Mesenchymal stem cell (in vitro differentiated cells and primary cell): ENCODE results near the gene SAP130.

Experiments
- DNase-seq: peaks from one replicate; pipeline ENCODE4 v3.0.0-alpha.2; 2013
- H2AFZ ChIP-seq: one replicate; pipeline ENCODE4 v1.6.1; 2013; ENCODE audit warnings: low read depth, mild to moderate bottlenecking, control low read depth, inconsistent platforms, low read length, moderate library complexity
- H2AK5ac ChIP-seq: 2 replicates; pipeline ENCODE4 v1.6.1; 2013; ENCODE audit warnings: low read length, moderate library complexity, mild to moderate bottlenecking, inconsistent platforms; ENCODE audit not compliant: severe bottlenecking
- H2BK120ac ChIP-seq: one replicate; pipeline ENCODE4 v1.6.1; 2013; ENCODE audit warnings: low read depth, mild to moderate bottlenecking, inconsistent platforms, low read length, moderate library complexity
- H2BK12ac ChIP-seq, 2 experiments: one replicate each; pipeline ENCODE4 v1.6.1; 2013; ENCODE audit warnings: inconsistent platforms in 2 of 2, low read length in 2 of 2, mild to moderate bottlenecking in 2 of 2, moderate library complexity in 2 of 2, control low read depth in 1 of 2
- H2BK15ac ChIP-seq: one replicate; pipeline ENCODE4 v1.6.1; 2013; ENCODE audit warnings: mild to moderate bottlenecking, low read depth, inconsistent platforms; ENCODE audit not compliant: poor library complexity, severe bottlenecking
- H2BK5ac ChIP-seq: 2 replicates; pipeline ENCODE4 v1.6.1; 2013; ENCODE audit warnings: low read depth, mild to moderate bottlenecking, low read length, control low read depth, inconsistent platforms; ENCODE audit not compliant: poor library complexity, severe bottlenecking
- H3K14ac ChIP-seq, 2 experiments: one replicate each; pipeline ENCODE4 v1.6.1; 2013; ENCODE audit warnings: inconsistent platforms in 2 of 2, low read length in 2 of 2, control low read depth in 1 of 2, mild to moderate bottlenecking in 1 of 2, moderate library complexity in 1 of 2
- H3K18ac ChIP-seq, 2 experiments: one replicate each; pipeline ENCODE4 v1.6.1; 2013; ENCODE audit warnings: inconsistent platforms in 2 of 2, low read length in 2 of 2, control low read depth in 1 of 2, low read depth in 1 of 2, mild to moderate bottlenecking in 1 of 2
- H3K23ac ChIP-seq, 2 experiments: one replicate each; pipeline ENCODE4 v1.6.1; 2013; ENCODE audit warnings: inconsistent platforms in 2 of 2, low read length in 2 of 2, mild to moderate bottlenecking in 2 of 2, moderate library complexity in 2 of 2, control low read depth in 1 of 2
- H3K27ac ChIP-seq: 2 replicates; pipeline ENCODE4 v1.5.1; 2013; ENCODE audit warnings: mild to moderate bottlenecking, moderate library complexity, low read length, control low read depth, inconsistent platforms; ENCODE audit not compliant: poor library complexity, severe bottlenecking
- H3K27me3 ChIP-seq, 2 experiments: 2 replicates each; pipeline versions ENCODE4 v1.6.1 to v1.7.0; 2013; ENCODE audit warnings: low read length in 2 of 2, mild to moderate bottlenecking in 2 of 2, moderate library complexity in 2 of 2, control low read depth in 1 of 2, inconsistent platforms in 1 of 2; ENCODE audit not compliant: control insufficient read depth in 1 of 2, insufficient read depth in 1 of 2
- H3K36me3 ChIP-seq, 2 experiments: 2 replicates each; pipeline versions ENCODE4 v1.6.1 to v1.7.0; 2013; ENCODE audit warnings: low read length in 2 of 2, control low read depth in 1 of 2, inconsistent platforms in 1 of 2, low read depth in 1 of 2, mild to moderate bottlenecking in 1 of 2; ENCODE audit not compliant: insufficient read depth in 2 of 2, control insufficient read depth in 1 of 2
- H3K4ac ChIP-seq, 2 experiments: one replicate each; pipeline ENCODE4 v1.6.1; 2013; ENCODE audit warnings: inconsistent platforms in 2 of 2, low read length in 2 of 2, mild to moderate bottlenecking in 2 of 2, moderate library complexity in 2 of 2, control low read depth in 1 of 2, low read depth in 1 of 2
- H3K4me1 ChIP-seq: 2 replicates; pipeline ENCODE4 v1.6.1; 2013; ENCODE audit warnings: low read depth, low read length, control low read depth; ENCODE audit not compliant: control insufficient read depth, insufficient read depth
- H3K4me2 ChIP-seq: 2 replicates; pipeline ENCODE4 v1.6.1; 2013; ENCODE audit warnings: low read length, mild to moderate bottlenecking, inconsistent platforms; ENCODE audit not compliant: poor library complexity, severe bottlenecking
- H3K4me3 ChIP-seq, 2 experiments: 2 replicates each; pipeline versions ENCODE4 v1.5.1 to v1.7.0; 2013; ENCODE audit warnings: low read length in 2 of 2, mild to moderate bottlenecking in 2 of 2, control low read depth in 1 of 2, low read depth in 1 of 2; ENCODE audit not compliant: insufficient read depth in 1 of 2
- H3K79me1 ChIP-seq: replicated peaks from 2 replicates; pipeline ENCODE4 v1.6.1; 2013; ENCODE audit warnings: mild to moderate bottlenecking, control low read depth, low read length, inconsistent platforms; ENCODE audit not compliant: poor library complexity, severe bottlenecking
- H3K9ac ChIP-seq: 2 replicates; pipeline ENCODE4 v1.7.0; 2013; ENCODE audit warnings: mild to moderate bottlenecking, low read length, moderate library complexity
- H3K9me3 ChIP-seq: 2 replicates; pipeline ENCODE4 v1.7.0; 2013; ENCODE audit warnings: mild to moderate bottlenecking, low read length; ENCODE audit not compliant: control insufficient read depth
- H4K8ac ChIP-seq: one replicate; pipeline ENCODE4 v1.6.1; 2013; ENCODE audit warnings: inconsistent platforms, mild to moderate bottlenecking, low read length, moderate library complexity
- H4K91ac ChIP-seq: one replicate; pipeline ENCODE4 v1.6.1; 2013; ENCODE audit warnings: mild to moderate bottlenecking, low read length, inconsistent platforms
- WGBS: methylation state at CpG from one replicate; pipeline ENCODE4 v1.1.7; 2013; ENCODE audit warnings: mixed read lengths; 5-methylcytosine and 5-hydroxymethylcytosine counted together

SAP130 gene

DNA sequence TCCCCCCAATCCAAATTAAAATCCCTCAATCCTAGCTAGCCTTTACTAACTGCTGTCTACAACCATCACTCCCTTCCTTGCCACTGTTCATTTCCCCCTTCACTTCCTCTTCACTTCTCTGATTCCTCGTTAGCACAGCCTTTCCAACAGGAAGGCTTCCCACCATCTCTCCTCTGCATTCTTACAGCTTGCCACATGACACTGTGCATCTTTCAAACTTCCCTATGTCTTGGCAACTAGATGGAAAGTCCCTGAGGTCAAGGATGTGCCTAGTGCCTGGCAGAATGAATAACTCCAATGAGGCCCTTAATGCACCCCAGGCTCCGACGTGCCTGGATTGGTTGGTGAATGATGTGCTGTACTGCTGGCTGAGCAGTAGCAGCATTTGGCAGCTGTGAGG is 15.2 kb downstream of the SAP130 start:
- H4K8ac ChIP-seq = no peak overlapping the region
- no peaks in the 10 kb centered on the region for H3K9me3 ChIP-seq
- no peak overlapping the region for H4K91ac ChIP-seq
- H3K4ac ChIP-seq = no peak overlapping the region
- no peak overlapping the region for H2BK5ac ChIP-seq
- no peak overlapping the region for H3K9ac ChIP-seq
- H3K27me3 ChIP-seq = no peaks in the 10 kb centered on the region
- H2AK5ac ChIP-seq = no peak overlapping the region
- H3K4me2 ChIP-seq = no peak overlapping the region
- no peak overlapping the region for H2BK120ac ChIP-seq
- no peak overlapping the region for H2BK12ac ChIP-seq
- no peak overlapping the region for H3K18ac ChIP-seq
- H3K4me1 ChIP-seq = no peaks in the 10 kb centered on the region
- H2AFZ ChIP-seq = no peak overlapping the region
- 93% methylated on average over 3 of the region's 3 CpGs for WGBS
- H3K27ac ChIP-seq = no peak overlapping the region
- no peak overlapping the region for H3K14ac ChIP-seq
- H3K36me3 ChIP-seq = peaks cover 70 to 100% of the 10 kb centered on the region in 2 experiments
- H2BK15ac ChIP-seq = no peak overlapping the region
- peaks cover 29% of the 10 kb centered on the region for H3K79me1 ChIP-seq
- DNase-seq = no peak
- no peak overlapping the region for H3K23ac ChIP-seq
- no peak overlapping the region for H3K4me3 ChIP-seq

DNA sequence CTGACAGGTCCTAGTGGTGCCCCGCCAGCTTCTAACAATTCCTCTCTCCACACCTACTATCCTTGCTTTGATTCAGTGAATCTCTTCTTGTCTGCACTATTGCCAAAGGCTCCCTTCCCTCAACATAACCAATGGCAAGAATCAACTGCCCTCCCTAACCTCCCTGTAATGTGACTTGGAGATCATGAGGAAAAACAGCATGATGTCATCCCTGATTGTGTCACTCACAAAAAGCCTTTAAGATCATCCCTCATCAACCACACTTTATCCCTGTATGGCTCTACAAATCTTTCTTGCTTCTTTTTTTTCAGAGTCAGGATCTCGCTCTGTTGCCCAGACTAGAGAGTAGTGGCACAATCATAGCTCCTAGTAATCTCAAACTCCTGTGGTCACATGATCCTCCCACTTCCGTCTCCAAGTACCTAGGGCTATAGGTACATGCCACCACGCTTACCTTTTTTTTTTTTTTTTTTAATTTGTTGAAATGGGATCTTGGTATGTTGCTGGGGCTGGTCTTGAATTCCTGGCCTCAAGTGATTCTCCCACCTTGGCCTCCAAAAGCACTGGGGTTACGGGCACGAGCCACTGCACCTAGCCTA is 19.7 kb downstream of the SAP130 start:
- no peak overlapping the region for H2BK12ac ChIP-seq
- peaks cover 13% of the 10 kb centered on the region for H3K79me1 ChIP-seq
- H3K9me3 ChIP-seq = no peaks in the 10 kb centered on the region
- no peak overlapping the region for H3K4ac ChIP-seq
- no peak overlapping the region for H4K8ac ChIP-seq
- H3K18ac ChIP-seq = no peak overlapping the region
- H3K4me3 ChIP-seq = no peak overlapping the region
- H3K4me2 ChIP-seq = no peak overlapping the region
- no peak overlapping the region for H4K91ac ChIP-seq
- H3K14ac ChIP-seq = no peak overlapping the region
- H2BK15ac ChIP-seq = no peak overlapping the region
- H3K4me1 ChIP-seq = no peaks in the 10 kb centered on the region
- H3K23ac ChIP-seq = no peak overlapping the region
- no peak overlapping the region for H2BK120ac ChIP-seq
- 96% methylated on average over 4 of the region's 6 CpGs for WGBS
- H3K9ac ChIP-seq = no peak overlapping the region
- no peaks in the 10 kb centered on the region for H3K27me3 ChIP-seq
- H3K36me3 ChIP-seq = peaks cover 49 to 99% of the 10 kb centered on the region in 2 experiments
- no peak overlapping the region for H3K27ac ChIP-seq
- DNase-seq = peak; percentile 7
- no peak overlapping the region for H2AK5ac ChIP-seq
- no peak overlapping the region for H2AFZ ChIP-seq
- H2BK5ac ChIP-seq = no peak overlapping the region

DNA sequence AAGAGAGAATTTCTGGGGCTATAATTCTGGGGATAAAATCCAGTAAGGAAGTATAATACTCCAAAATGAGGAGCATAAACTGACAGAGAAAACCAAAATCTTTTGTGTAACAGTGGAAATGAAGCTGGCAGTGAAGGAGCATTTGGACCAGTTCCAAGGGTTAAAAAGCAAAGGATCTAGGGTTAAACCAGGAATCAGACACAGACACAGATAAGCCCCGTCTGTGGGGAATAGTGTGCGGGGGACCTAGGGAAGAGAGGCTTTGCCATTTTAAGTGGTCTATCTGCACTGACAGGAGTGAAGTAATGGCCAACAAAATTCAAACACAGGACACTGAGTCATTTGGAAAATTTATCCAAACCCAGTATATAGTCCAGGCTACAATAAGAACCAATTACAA is 23.4 kb downstream of the SAP130 start:
- no peaks in the 10 kb centered on the region for H3K27me3 ChIP-seq
- 80% methylated on average over 1 of the region's 2 CpGs for WGBS
- H4K91ac ChIP-seq = no peak overlapping the region
- H2AFZ ChIP-seq = no peak overlapping the region
- H3K4ac ChIP-seq = no peak overlapping the region
- H3K18ac ChIP-seq = no peak overlapping the region
- H3K79me1 ChIP-seq = peaks cover 15% of the 10 kb centered on the region
- H3K9ac ChIP-seq = no peak overlapping the region
- H3K27ac ChIP-seq = no peak overlapping the region
- H2BK120ac ChIP-seq = no peak overlapping the region
- H3K4me3 ChIP-seq = no peak overlapping the region
- H3K9me3 ChIP-seq = no peaks in the 10 kb centered on the region
- H3K4me1 ChIP-seq = no peaks in the 10 kb centered on the region
- H4K8ac ChIP-seq = no peak overlapping the region
- H2AK5ac ChIP-seq = no peak overlapping the region
- H2BK12ac ChIP-seq = no peak overlapping the region
- H2BK15ac ChIP-seq = no peak overlapping the region
- H3K14ac ChIP-seq = no peak overlapping the region
- no peak overlapping the region for H2BK5ac ChIP-seq
- DNase-seq = no peak
- H3K4me2 ChIP-seq = no peak overlapping the region
- H3K23ac ChIP-seq = no peak overlapping the region
- H3K36me3 ChIP-seq = peaks cover 44 to 97% of the 10 kb centered on the region in 2 experiments

DNA sequence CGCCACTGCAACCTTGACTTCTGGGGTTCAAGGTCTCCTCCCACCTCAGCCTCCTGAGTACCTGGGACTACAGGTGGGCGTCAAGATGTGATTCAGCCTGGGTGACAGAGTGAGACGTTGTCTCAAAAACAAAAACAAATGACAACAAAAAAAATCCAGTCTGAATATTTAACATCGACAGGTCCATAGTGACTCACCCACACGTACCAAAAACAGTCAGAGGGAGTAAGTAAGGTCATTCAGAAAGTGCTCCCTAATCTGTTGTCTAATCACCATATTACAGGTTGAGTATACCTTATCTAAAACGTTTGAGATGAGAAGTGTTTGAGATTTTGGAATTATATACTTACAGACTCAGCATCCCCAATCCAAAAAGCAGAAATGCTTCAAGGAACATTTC is 24.4 kb downstream of the SAP130 start:
- H3K14ac ChIP-seq = no peak overlapping the region
- no peak overlapping the region for H2BK15ac ChIP-seq
- DNase-seq = no peak
- H3K9ac ChIP-seq = no peak overlapping the region
- peaks cover 43 to 97% of the 10 kb centered on the region in 2 experiments for H3K36me3 ChIP-seq
- peaks cover 17% of the 10 kb centered on the region for H3K79me1 ChIP-seq
- H3K4me3 ChIP-seq = no peak overlapping the region
- no peak overlapping the region for H3K4ac ChIP-seq
- H2AFZ ChIP-seq = no peak overlapping the region
- H3K9me3 ChIP-seq = no peaks in the 10 kb centered on the region
- no peak overlapping the region for H2AK5ac ChIP-seq
- 94% methylated on average over 3 of the region's 6 CpGs for WGBS
- no peak overlapping the region for H4K8ac ChIP-seq
- no peaks in the 10 kb centered on the region for H3K27me3 ChIP-seq
- no peak overlapping the region for H2BK12ac ChIP-seq
- H2BK120ac ChIP-seq = no peak overlapping the region
- no peak overlapping the region for H3K27ac ChIP-seq
- no peak overlapping the region for H3K18ac ChIP-seq
- no peak overlapping the region for H2BK5ac ChIP-seq
- H4K91ac ChIP-seq = no peak overlapping the region
- H3K4me2 ChIP-seq = no peak overlapping the region
- H3K23ac ChIP-seq = no peak overlapping the region
- no peaks in the 10 kb centered on the region for H3K4me1 ChIP-seq
